Peyer's patch (tissue), 4 donors: Measurements from ENCODE around the gene CFAP97D1.

Experiments used
- POLR2A ChIP-seq, 2 donors: fragments of 450-650 bp; IDR thresholded peaks; one replicate each; pipeline ENCODE4 v1.5.1; 2017; ENCODE audit warnings: antibody characterized with exemption in 2 of 2, mild to moderate bottlenecking in 2 of 2, moderate library complexity in 2 of 2
- TF ChIP-seq, protein P1 (sequence below), 6 experiments: fragments of 450-650 bp in 4 of 6; fragments of 200-600 bp in 2 of 6; sonication (generic) in 1 of 6; IDR thresholded peaks; one replicate each; pipeline ENCODE4 v1.5.1; 2017 to 2019; ENCODE audit warnings: antibody characterized with exemption in 6 of 6, mild to moderate bottlenecking in 3 of 6, moderate library complexity in 1 of 6

GRCh38 chr17:43767713-43768059 lies 12.5 kb upstream of the CFAP97D1 start:
- no peak for TF ChIP-seq POLR2A (IDR thresholded peaks at IDR 0.05)
- TF ChIP-seq, protein P1, sequence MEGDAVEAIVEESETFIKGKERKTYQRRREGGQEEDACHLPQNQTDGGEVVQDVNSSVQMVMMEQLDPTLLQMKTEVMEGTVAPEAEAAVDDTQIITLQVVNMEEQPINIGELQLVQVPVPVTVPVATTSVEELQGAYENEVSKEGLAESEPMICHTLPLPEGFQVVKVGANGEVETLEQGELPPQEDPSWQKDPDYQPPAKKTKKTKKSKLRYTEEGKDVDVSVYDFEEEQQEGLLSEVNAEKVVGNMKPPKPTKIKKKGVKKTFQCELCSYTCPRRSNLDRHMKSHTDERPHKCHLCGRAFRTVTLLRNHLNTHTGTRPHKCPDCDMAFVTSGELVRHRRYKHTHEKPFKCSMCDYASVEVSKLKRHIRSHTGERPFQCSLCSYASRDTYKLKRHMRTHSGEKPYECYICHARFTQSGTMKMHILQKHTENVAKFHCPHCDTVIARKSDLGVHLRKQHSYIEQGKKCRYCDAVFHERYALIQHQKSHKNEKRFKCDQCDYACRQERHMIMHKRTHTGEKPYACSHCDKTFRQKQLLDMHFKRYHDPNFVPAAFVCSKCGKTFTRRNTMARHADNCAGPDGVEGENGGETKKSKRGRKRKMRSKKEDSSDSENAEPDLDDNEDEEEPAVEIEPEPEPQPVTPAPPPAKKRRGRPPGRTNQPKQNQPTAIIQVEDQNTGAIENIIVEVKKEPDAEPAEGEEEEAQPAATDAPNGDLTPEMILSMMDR (IDR thresholded peaks at IDR 0.05): no peak
